Prostate gland (tissue), 2 donors: ENCODE results near the gene LAMTOR2.

ENCODE experiments used
- CTCF ChIP-seq, 4 experiments: fragments of 200-600 bp in 2 of 4; fragments of 450-650 bp in 2 of 4; sonication (generic) in 2 of 4; IDR thresholded peaks; 1 replicate in 3 of 4; 2 replicates in 1 of 4; pipeline ENCODE4 v1.5.1; 2016 to 2019; ENCODE audit warnings: antibody characterized with exemption in 4 of 4, mild to moderate bottlenecking in 2 of 4, moderate library complexity in 2 of 4
- POLR2A ChIP-seq: fragments of 450-650 bp; IDR thresholded peaks from one replicate; pipeline ENCODE4 v1.6.1; 2016; ENCODE audit warnings: antibody characterized with exemption, mild to moderate bottlenecking

DNA sequence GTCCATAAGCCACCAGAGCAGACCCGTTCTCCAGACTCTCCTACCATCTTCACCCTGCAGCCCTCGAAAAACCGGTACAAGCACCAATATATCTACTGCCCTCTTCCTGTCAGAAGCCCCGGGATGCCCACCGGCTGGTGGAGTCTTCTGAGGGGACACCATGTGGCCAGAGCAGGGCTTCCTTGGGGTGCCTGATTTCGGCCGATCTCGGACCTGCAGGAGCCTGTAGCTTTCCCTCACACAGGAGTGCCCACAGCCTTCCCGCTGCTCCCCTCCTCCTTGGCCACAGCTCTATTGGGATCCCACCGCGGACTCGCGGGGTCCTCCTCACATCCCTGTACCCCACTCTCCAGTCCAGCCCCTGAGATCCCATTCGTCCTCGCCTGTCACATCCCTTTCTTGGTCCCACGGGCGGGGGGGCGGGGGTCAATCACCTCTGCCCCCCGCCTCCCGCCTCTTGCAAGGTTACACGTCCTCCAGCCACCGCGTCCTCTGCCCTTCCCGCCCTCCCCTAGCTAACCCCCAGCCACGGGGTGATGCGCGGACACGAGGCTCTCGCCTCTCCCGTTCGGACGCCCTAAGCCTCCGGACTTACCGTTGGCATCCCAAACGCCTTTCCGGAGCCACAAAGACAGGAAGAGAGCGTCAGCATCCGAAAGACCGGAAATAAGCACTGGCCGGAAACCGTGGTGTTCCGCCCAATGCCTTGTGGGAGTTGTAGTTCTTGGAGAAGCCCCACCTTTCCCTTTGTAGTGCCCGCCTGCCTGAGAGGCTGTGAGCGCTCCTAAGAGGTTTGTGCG is 34.1 kb upstream of the LAMTOR2 start, which contains the start of gene SSR2:
- TF ChIP-seq POLR2A (peak; percentile 52), CTCF (IDR thresholded peaks at IDR 0.05) (no peak)
